ENCODE data around the gene MED23.

GRCh38 chr6:131592935-131593334 lies 35.1 kb downstream of the MED23 start:
- TF ChIP-seq CTCF (IDR thresholded peaks at IDR 0.05) (no peak), EZH2phosphoT487 (IDR thresholded peaks at IDR 0.05; ENCODE audit: borderline replicate concordance, low read depth) (no peak), POLR2AphosphoS5 (IDR thresholded peaks at IDR 0.05; ENCODE audit: low read depth, low read length) (no peak), RXRA (IDR thresholded peaks at IDR 0.05; ENCODE audit: borderline replicate concordance, low read depth) (no peak), ELF1 (IDR thresholded peaks at IDR 0.05) (no peak), SIN3A (IDR thresholded peaks at IDR 0.05; ENCODE audit: borderline replicate concordance, low read depth, low read length) (no peak), USF1 (IDR thresholded peaks at IDR 0.05; ENCODE audit: borderline replicate concordance, low read depth) (no peak)

Measured in SK-N-SH (cell line).